ENCODE results near the gene POLR1C.

The POLR1C gene

GRCh38 chr6:43488667-43489276, 28.1 kb upstream of the POLR1C start:
- H3K27me3 ChIP-seq (ENCODE audit: control insufficient read depth, insufficient read depth, low read length) = no peaks in the 10 kb centered on the region
- TF ChIP-seq, protein P1, sequence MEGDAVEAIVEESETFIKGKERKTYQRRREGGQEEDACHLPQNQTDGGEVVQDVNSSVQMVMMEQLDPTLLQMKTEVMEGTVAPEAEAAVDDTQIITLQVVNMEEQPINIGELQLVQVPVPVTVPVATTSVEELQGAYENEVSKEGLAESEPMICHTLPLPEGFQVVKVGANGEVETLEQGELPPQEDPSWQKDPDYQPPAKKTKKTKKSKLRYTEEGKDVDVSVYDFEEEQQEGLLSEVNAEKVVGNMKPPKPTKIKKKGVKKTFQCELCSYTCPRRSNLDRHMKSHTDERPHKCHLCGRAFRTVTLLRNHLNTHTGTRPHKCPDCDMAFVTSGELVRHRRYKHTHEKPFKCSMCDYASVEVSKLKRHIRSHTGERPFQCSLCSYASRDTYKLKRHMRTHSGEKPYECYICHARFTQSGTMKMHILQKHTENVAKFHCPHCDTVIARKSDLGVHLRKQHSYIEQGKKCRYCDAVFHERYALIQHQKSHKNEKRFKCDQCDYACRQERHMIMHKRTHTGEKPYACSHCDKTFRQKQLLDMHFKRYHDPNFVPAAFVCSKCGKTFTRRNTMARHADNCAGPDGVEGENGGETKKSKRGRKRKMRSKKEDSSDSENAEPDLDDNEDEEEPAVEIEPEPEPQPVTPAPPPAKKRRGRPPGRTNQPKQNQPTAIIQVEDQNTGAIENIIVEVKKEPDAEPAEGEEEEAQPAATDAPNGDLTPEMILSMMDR (IDR thresholded peaks at IDR 0.05) = no peak
- H3K36me3 ChIP-seq (ENCODE audit: control insufficient read depth, insufficient read depth, low read length) = no peaks in the 10 kb centered on the region
- no peak overlapping the region for H3K9ac ChIP-seq
- peaks cover 33% of the 10 kb centered on the region for H3K79me2 ChIP-seq
- no peaks in the 10 kb centered on the region for H3K4me1 ChIP-seq
- no peak overlapping the region for H3K27ac ChIP-seq
- H2AFZ ChIP-seq = no peak overlapping the region
- H3K4me2 ChIP-seq (ENCODE audit: low read length) = no peak overlapping the region
- no peaks in the 10 kb centered on the region for H3K9me3 ChIP-seq (ENCODE audit: control insufficient read depth, low read length)
- no peak overlapping the region for H3K4me3 ChIP-seq (ENCODE audit: low read depth, low read length)

- peaks cover 37% of the 10 kb centered on the region for H3K79me2 ChIP-seq
- H2AFZ ChIP-seq = no peak overlapping the region
- H3K9me3 ChIP-seq (ENCODE audit: control insufficient read depth, low read length) = no peaks in the 10 kb centered on the region
- H3K4me3 ChIP-seq (ENCODE audit: low read depth, low read length) = no peak overlapping the region
- H3K4me2 ChIP-seq (ENCODE audit: low read length) = no peak overlapping the region
- H3K36me3 ChIP-seq (ENCODE audit: control insufficient read depth, insufficient read depth, low read length) = no peaks in the 10 kb centered on the region
- TF ChIP-seq, protein P1 (IDR thresholded peaks at IDR 0.05) = no peak
- no peaks in the 10 kb centered on the region for H3K27me3 ChIP-seq (ENCODE audit: control insufficient read depth, insufficient read depth, low read length)
- H3K4me1 ChIP-seq = no peaks in the 10 kb centered on the region
- H3K9ac ChIP-seq = no peak overlapping the region
- H3K27ac ChIP-seq = no peak overlapping the region
Observed at GRCh38 chr6:43489277-43490072, 27.4 kb upstream of the POLR1C start.

DNA sequence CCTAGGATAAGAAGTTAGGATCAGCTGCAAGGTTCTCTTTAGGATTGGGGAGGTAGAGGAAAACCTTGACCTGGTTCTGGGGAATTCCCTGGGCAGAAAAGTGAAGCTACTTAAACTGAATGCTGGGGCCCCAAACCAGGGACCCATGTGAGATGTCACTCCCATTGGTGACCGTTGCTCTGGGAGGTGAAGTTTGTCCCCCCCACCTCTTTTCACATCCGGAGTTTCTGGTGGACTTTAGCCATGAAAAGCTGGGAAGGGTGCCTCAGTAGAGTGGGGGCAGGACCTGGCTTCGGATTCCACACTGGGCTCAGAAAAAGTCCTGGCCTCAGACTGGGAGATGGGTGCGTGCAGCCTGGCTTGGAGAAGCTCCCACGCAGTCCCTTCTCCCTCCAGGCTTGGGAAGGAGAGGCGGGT, 26.4 kb upstream of the POLR1C start:
- Histone ChIP-seq H3K4me3 (ENCODE audit: low read depth, low read length) (no peak overlapping the region), H3K27me3 (ENCODE audit: control insufficient read depth, insufficient read depth, low read length) (no peaks in the 10 kb centered on the region), H3K4me1 (no peaks in the 10 kb centered on the region), H3K4me2 (ENCODE audit: low read length) (no peak overlapping the region), H3K9me3 (ENCODE audit: control insufficient read depth, low read length) (no peaks in the 10 kb centered on the region), H3K9ac (no peak overlapping the region), H3K79me2 (peaks cover 37% of the 10 kb centered on the region), H3K36me3 (ENCODE audit: control insufficient read depth, insufficient read depth, low read length) (no peaks in the 10 kb centered on the region), H3K27ac (no peak overlapping the region), H2AFZ (no peak overlapping the region)
- TF ChIP-seq, protein P1 (IDR thresholded peaks at IDR 0.05) = no peak

GRCh38 chr6:43491750-43492661, 24.9 kb upstream of the POLR1C start:
- Histone ChIP-seq H3K27me3 (ENCODE audit: control insufficient read depth, insufficient read depth, low read length) (no peaks in the 10 kb centered on the region), H3K4me2 (ENCODE audit: low read length) (no peak overlapping the region), H3K9me3 (ENCODE audit: control insufficient read depth, low read length) (no peaks in the 10 kb centered on the region), H2AFZ (no peak overlapping the region), H3K4me3 (ENCODE audit: low read depth, low read length) (no peak overlapping the region), H3K36me3 (ENCODE audit: control insufficient read depth, insufficient read depth, low read length) (no peaks in the 10 kb centered on the region), H3K79me2 (peaks cover 30% of the 10 kb centered on the region), H3K9ac (no peak overlapping the region), H3K27ac (no peak overlapping the region), H3K4me1 (peaks cover 2% of the 10 kb centered on the region)
- TF ChIP-seq, protein P1 (IDR thresholded peaks at IDR 0.05) = no peak

All from parathyroid adenoma (tissue), 2 donors.